KG1 (cell line): ENCODE measurements around the gene MGMT.

ENCODE experiments used
- DNase-seq: peaks from one replicate; lab custom pipeline; 2025; lab: John Stamatoyannopoulos, UW

The MGMT gene

GRCh38 chr10:129521161-129522025, 54.4 kb downstream of the MGMT start:
- no peak for DNase-seq

DNA sequence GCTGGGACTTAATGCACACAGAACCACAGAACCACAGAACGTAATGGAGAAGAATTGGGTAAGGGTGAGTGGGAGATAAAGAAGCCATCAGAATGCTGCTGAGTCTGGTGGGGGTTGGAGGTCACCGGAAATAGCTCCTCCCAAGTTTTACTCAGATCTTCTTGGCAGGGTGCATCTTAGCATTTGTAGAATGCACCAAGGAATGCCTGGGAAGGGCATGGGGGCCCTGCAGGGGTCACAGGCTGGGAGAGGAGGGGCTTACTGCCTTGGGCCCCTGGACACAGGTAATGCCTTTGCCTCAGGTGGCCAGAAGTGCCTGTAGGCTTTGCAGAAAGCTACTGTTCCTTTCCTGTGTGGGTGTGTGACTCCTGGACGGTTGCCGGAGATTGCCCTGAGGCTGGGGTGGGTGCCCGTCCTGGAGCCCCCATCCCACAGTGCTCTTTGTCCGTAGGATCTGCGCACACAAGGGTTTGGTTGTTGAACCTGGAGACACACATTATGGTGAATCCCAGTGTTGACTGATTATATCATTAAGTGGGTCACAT, 55.1 kb downstream of the MGMT start:
- DNase-seq, result no peak

- DNase-seq, result no peak
Observed at GRCh38 chr10:129523031-129523722, 56.1 kb downstream of the MGMT start.

DNA sequence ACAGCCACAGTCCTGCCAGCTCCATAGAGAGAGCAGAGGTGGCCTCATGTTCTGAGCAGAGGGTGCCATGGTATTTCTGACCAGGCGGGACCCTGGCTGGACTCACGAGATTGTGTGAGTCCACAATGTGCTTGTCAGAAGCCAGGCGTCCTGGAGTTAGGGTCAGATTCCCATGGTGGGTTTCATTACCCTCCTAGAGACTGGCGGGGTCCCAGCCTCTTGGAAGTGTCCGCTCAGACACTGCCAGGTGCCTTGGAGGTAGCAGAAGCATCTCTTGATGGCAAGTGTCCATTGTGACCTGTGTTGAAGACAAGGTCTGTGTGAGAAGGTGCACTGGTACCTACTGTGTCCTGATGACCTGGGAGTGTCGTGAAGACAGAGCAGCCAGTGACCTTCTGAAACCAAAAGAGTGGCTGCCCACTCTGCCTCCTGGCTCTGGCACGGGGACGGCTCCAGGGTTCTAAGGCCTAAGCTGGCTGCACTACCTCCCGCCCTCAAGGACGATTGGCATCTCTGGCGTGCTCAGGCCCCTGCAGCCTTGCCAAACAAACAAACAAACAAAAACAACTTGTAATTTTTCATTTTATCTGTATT, 56.8 kb downstream of the MGMT start:
- DNase-seq, result no peak

DNA sequence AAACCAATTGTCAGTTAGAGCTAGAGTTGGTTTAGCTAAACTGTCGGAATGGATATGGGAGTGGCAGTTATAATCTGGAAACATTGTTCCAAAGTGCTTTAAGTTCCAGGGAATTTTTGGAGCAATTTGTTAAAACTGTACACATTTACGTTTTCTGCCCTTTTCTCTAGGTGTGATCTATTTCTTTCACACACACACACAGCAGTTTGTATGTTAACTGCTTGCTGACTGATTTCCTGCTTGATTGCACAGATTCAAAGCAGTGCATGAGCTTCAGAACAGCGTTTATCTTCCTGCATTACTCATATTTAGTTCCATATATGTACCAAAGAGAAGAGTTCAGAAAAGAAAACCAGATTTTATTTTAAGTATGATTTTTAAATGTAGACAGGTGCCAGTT, 57.9 kb downstream of the MGMT start:
- DNase-seq, result no peak

- DNase-seq, result no peak
Observed at GRCh38 chr10:129525401-129525801, 58.4 kb downstream of the MGMT start.

GRCh38 chr10:129526943-129527342, 59.9 kb downstream of the MGMT start:
- DNase-seq, result no peak

GRCh38 chr10:129528376-129528978, 61.4 kb downstream of the MGMT start:
- no peak for DNase-seq

DNA sequence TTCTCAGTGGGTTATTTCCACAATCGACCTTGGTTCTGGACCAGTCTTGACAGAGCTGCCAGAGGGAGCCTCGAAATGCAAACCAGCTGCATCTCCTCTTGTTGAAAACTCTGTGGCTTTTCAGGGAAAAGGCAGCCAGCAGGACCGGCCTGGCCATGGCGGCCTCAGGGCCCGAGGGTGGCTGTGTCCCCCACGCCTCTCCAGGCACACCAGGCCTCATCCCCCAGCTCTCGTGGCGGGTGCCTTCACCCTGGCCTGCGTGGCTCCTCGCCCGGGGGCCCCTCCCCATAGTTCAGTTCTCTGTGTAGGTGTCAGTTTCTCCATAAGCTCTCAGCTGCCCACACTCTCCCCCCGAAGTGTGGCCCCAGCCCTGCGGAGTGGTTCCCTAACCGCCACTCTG, 63.5 kb downstream of the MGMT start:
- no peak for DNase-seq

GRCh38 chr10:129531195-129531968, 64.3 kb downstream of the MGMT start:
- no peak for DNase-seq

GRCh38 chr10:129531969-129532660, 65.1 kb downstream of the MGMT start:
- no peak for DNase-seq

DNA sequence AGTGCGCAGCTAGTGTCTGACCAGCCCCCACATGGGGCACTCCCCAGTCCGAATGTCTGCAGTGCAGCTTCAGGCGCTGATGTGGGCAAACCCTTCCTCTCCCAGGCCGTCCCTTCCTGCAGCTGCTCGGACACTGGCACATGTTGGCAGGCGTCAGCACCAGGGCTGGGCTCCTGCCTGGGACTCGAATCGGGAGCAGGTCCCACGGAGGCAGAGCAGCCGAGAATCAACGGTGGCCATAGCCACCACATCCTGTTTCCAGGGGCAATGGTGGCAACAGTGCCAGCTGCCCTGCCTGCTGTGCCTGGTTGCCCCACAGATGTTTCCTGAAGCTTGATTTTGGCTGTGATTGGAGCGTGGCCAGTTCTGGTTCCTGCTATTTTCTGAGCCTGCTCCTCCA, 65.8 kb downstream of the MGMT start:
- no peak for DNase-seq

- DNase-seq, result no peak
Observed at GRCh38 chr10:129533281-129533680, 66.2 kb downstream of the MGMT start.

GRCh38 chr10:129534826-129535225, 67.8 kb downstream of the MGMT start:
- no peak for DNase-seq

GRCh38 chr10:129536336-129536735, 69.3 kb downstream of the MGMT start:
- DNase-seq, result no peak

DNA sequence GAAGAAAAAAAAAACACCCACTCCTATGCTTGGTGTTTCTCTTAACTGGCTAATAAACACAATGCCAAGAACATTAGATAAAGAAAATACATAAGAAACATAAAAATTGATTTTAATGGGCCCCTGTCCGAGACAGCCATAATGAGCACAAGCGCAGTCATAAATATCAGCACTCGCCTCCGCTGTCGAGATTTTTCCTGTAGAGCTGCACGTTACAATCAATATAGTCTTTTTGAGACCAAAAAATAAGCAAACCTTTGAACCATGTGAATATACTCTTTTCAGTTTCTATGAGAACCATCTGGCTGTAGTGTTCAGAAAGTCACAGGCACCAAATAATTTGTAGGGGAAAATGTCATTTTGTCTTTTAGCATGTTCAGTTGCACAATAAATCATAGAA, 70.1 kb downstream of the MGMT start:
- no peak for DNase-seq

DNA sequence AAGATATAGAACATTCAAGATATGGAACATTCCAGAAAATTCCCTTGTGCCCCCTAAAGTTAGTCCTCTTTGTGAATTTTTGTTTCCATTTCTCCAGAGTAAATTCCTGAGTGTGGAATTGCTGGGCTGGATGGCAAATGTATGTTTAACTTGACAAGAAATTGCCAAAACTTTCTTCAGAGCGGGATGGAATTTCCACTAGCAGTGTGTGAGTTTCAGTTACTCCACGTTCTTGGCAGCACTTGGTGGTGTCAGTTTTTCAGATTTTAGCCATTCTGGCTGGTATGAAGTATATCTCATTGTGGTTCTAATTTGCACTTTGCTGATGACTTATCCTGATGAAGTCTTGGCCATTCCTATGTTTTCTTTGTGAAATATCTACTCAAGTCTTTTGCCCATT, 71.2 kb downstream of the MGMT start:
- no peak for DNase-seq

DNA sequence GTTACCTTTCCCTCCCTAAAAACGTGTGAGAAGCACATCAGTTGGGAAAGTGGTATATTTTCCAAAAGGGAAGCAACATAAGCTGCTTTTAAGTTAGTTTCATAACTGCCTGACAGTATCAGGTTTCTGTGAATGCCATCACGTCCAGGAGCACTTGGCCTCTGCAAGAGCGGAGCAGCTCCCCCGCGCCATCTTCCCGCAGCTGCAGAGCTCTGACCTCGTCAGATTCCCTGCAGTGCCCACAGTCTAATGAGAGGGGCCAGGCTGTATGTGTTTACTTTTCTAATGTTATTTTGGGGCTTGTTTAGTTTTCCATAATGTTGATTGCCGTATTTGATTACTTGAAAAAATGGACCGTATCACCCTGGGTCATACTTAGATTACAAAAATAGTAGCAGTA, 74.2 kb downstream of the MGMT start:
- no peak for DNase-seq

DNA sequence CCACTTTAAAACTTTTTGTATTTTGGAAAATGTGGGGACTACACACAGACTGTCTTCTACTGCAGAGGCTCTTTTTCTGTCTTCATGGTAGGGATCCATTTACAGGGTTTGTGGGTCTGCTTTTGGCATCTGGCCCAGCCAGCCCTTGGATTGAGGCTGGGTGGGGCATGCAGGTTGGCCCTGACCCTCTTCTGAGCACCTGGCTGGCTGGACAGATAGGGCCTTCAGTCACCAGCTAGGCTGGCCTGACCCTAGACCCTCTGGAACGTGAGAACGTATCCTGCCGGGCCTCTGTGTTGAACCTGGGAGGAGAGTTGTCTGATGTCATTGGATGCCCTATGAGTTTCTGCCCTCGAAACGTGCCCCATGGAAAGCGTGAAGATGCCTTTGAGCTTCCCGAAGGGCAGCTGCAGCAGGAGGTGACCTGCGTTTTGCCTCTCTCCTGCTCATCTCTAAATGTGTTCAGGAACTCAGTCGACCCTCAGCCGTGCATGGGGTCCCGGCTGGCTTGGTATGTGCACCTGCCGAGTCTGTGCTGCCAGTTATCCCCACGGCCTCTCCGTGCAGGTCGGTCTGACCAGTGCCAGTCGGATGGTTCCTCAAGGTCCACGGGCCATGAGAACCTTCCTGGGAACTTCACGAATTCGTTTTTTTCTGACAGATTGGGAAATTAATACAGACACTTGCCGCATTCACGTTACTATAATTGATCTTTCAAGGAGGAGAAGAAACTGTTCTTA, 74.9 kb downstream of the MGMT start:
- no peak for DNase-seq

DNA sequence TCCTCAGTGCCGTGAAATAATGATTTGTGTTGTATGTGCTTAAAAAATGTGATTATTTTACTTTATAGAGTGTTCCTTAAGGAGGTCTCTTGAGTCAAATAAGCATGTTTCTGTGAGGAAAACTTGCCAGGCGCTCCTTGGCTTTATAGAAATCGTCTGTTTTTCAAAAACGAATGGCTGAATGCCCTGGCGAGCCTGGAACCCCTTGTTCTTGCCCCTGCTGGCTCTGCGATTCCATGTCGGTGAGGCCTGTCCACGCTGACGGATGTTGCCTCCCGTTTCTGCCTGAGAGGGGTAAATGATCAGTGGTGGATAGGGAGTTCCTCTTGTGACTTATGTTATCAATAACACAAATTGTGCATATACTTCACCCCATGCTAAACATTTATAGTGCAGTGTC, 75.5 kb downstream of the MGMT start:
- no peak for DNase-seq
